HG03354 (cell line): ENCODE data around the gene ANKRD37.

Experiments
- ATAC-seq: cut with Tn5 transposase; IDR thresholded peaks from one replicate; pipeline ENCODE4 v1.9.1; 2021; ENCODE audit warnings: mild to moderate bottlenecking; ENCODE audit not compliant: unreplicated experiment, poor library complexity, severe bottlenecking

ANKRD37 gene

GRCh38 chr4:185411849-185412248 is 15.2 kb downstream of the ANKRD37 start:
- ATAC-seq: no peak

GRCh38 chr4:185412412-185412811 is 15.8 kb downstream of the ANKRD37 start:
- no peak for ATAC-seq

- no peak for ATAC-seq
Measured at GRCh38 chr4:185416955-185417354, 20.3 kb downstream of the ANKRD37 start.

- no peak for ATAC-seq
Measured at GRCh38 chr4:185421366-185422124, 24.9 kb downstream of the ANKRD37 start.

- ATAC-seq: peak; percentile 3
Measured at GRCh38 chr4:185424905-185425646, 28.4 kb downstream of the ANKRD37 start.

- ATAC-seq: peak; percentile 91
Measured at GRCh38 chr4:185425647-185426352, 29.2 kb downstream of the ANKRD37 start, which contains the start of gene UFSP2. UFSP2 (minus strand) TSS chr4:185425964; CDS start chr4:185425868, 96 bp downstream.

GRCh38 chr4:185426960-185427688 is 30.5 kb downstream of the ANKRD37 start:
- ATAC-seq: no peak

- no peak for ATAC-seq
Measured at GRCh38 chr4:185429660-185430059, 33.0 kb downstream of the ANKRD37 start.

- ATAC-seq: no peak
Measured at GRCh38 chr4:185435466-185435865, 38.8 kb downstream of the ANKRD37 start.

- ATAC-seq: no peak
Measured at GRCh38 chr4:185437809-185438208, 41.2 kb downstream of the ANKRD37 start.

GRCh38 chr4:185441479-185441878 is 44.8 kb downstream of the ANKRD37 start:
- no peak for ATAC-seq

- ATAC-seq: no peak
Measured at GRCh38 chr4:185445209-185445608, 48.6 kb downstream of the ANKRD37 start.
